GM19395 (cell line): Measurements from ENCODE around the gene MLF1.

ENCODE experiments used
- ATAC-seq: cut with Tn5 transposase; IDR thresholded peaks from one replicate; pipeline ENCODE4 v1.9.1; 2021; ENCODE audit warnings: mild to moderate bottlenecking, moderate library complexity; ENCODE audit not compliant: unreplicated experiment

MLF1 gene

DNA sequence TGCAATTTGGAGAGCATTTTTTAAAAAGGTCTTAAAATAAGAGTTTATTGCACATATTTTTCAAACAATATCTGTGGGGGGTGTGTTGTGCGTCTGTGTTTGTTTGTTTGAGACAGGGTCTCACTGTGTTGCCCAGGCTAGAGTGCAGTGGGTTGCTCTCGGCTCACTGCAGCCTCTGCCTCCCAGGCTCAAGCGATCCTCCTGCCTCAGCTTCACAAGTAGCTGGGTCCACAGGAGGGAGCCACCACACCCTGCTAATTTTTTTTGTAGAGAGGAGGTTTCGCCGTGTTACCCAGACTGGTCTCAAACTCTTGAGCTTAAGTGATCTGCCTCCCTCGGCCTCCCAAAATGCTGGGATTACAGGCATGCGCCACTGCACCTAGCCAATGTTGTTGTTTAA lies 2.7 kb downstream of the MLF1 start:
- no peak for ATAC-seq

DNA sequence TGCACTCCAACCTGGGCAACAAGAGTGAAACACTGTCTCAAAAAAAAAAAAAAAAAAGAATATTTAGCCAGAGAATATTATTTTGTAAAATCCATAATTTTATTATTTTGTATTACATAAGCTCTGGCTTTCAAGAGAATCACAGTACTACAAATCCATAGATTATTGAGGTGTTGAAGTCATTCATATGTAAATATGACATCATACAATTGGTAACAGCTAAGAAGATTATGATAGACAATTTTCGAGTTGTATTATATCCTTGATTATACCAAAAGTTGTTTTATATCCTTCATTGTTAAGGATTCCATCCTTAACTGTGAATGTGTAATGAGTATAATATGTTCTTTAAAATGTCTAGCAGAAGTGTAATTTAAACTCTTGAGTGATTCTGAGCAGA lies 3.7 kb downstream of the MLF1 start:
- ATAC-seq, result no peak

DNA sequence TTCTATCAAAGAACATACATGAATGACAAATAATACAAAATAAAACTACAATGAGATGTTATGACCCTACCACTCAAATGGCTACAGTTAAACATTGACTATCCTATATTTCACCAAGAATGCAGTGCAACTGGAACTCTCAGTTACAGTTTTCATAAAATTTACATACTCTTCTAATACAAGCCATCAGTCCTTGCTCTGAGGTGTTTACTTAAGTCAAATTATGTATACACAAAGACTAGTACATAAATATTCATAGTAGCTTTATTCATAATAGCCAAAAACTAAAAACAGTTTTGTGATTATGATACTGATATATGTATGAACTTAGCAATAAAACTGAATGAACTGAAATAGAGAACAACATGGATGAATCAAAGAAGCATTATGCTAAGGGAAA lies 19.2 kb downstream of the MLF1 start:
- no peak for ATAC-seq

DNA sequence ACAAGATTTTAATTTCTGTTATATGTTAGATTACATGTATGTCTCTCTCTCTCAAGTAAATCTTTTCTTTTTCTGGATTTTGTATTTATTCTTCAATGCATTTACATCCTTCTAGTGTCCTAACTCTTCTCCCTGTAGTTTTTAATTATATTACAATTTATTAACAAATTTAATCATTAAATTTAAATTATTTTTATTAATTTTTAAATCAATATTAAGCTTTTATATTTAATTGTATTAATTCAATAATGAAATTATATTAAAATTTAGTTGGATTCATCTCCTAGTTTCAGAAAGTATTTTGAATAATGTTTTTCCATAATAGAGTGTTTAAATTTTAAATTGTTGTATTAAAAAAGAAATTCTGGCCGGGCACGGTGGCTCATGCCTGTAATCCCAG lies 29.8 kb downstream of the MLF1 start:
- no peak for ATAC-seq

DNA sequence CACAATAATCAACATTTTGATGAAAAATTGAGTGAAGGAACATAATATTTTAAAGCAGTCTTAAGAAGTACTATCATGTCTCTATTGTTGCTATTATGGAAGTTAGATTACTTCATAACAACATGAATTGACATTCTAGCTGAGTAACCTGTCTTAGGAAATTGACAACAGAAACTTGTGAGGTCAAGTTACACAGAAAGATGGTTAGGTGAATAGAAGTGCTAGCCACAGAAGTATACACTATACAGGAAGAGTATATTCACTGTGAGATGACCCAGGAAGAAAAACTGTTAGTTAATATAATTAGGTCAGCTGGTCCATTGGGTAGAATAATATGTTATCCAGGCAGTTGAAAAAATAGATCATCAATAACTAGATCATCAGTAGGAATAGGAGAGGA lies 31.2 kb downstream of the MLF1 start:
- no peak for ATAC-seq

DNA sequence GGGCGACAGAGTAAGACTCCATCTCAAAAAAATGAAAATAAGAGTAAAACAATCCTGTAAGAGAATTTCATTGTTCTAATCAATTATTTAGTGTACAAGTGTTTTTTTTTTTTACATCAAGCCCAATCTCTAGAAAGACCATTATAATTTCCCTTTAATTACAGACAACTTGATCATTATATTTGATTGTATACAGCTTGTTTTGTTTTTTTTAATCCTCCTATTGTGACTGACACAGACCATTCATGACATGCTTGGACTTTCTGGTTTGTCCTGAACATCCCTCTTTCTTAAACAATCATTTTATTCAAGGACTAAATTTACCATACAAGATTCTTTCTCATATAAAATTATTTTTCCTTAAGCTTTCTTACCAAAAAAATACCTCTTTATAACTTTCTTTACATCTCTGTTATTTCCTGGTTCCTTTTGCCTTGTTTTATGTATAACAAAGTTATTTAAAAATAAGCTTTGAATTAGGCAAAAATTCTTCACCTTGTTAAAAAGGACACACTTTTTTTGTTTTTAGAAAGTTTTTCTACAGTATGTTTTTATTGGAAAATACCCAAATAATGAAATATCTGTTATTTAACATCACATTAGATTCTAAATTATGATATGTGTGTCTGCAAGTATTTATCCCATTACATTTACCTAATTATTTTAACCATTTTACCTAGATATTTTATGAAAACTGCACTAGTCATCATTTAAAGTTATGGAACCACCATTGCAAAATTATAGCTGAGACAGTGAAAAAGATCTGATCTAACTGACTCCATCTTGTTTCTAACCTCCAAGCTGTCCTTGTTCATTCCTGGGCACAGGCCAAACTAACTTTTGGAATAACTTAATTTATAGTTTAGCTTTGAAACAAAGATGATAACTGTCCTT lies 47.2 kb downstream of the MLF1 start:
- no peak for ATAC-seq

DNA sequence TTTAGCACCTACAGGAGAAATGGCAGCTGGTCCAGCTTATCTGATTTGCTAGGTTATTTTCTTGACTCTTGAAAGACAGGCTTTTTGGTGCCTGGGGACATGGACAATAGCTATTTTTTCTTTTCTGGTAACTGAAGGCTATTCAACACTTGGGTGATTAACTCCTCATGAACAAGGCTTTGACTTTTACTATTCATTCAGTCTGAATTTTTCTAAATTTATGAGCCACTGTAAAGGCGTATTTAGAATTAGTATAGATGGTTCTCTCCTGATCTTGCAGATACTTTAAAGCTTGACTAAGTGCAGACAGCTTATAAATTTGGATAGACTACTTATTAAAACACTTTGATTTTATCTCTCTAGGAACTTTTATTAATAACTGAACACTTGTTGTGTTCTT lies 54.9 kb downstream of the MLF1 start:
- ATAC-seq, result no peak

DNA sequence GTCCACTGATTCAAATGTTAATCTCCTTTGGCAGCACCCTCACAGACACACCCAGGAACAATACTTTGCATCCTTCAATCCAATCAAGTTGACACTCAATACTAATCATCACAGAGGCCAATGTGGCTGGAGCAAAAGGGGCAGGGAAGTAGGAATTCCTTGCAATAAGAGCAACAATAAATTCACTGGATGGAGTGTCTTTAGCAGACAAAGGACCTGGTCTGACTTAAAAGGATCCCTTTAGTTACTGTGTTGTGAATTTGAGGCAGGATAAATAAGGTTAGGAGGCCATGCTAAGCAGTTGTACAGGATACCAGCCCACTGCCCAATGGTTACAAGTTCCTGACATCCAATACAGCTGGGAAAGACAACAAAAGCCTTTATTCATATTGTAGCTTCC lies 61.0 kb downstream of the MLF1 start:
- no peak for ATAC-seq

DNA sequence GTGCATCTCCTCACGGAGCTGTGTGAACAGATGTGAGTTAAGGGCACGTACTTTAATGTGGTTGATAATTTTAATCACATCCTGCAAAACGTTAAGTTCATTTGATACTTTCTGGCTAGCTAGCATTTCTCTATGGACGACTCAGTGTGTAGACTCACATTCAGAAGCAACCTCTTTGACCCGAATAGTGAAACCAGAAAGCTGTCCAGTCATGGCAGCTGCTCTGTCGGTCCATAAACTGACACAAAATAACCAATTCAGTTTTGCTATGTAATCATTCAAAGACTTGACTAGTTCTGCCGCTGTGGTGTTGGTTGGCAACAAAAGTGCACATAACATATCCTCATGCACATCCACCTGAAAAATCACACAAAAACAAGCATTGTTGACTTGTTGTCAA lies 69.7 kb downstream of the MLF1 start:
- ATAC-seq, result no peak

DNA sequence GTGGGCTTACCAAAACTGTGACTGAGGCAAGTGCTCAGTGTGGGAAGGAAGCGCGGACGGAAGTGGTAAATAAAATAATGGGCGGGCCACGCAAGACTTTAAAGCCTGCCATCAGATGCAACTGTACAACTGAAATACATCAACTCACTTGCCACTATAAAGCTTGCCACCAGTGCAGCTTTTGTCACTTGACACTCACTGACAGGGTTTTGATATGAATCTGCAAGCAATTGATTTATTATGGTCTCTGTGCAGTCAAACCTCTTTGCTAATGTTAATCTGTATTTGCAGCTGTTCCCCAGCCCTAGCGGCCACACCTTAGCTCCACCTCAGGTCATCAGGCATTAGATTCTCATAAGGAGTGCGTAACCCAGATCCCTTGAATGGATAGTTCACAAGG lies 71.0 kb downstream of the MLF1 start:
- ATAC-seq, result no peak

DNA sequence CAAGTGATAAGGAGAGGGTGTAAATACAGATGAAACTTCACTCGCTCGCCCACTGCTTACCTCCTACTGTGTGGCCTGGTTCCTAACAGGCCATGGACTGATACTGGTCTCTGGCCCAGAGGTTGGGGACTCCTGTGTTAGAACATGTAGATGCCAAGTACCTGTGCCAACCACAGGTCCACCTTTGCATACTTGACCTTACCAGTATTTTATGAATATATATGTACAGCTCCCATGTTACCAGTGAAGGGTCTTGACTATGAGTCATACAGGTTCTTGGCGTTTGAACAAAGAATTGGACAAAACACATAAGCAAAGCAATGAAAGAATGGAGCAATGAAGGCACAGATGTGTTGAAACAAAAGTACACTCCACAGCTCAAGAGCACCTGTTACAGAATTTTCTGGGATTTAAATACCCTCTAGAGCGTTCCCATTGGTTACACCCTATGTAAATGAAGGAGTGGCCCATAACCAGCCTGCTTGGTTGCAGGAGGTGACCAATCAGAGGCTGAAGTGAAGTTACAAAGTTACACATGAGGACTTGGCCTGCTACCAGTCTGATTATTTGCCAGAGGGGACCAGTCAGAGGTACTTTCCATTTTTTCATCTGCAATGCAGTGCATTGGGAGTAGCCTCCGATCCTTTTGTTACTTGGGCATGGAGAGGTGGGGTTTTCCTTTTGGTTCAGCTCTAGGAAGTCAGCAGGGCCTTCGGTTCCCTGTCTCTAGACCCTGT lies 71.6 kb downstream of the MLF1 start:
- ATAC-seq, result no peak

DNA sequence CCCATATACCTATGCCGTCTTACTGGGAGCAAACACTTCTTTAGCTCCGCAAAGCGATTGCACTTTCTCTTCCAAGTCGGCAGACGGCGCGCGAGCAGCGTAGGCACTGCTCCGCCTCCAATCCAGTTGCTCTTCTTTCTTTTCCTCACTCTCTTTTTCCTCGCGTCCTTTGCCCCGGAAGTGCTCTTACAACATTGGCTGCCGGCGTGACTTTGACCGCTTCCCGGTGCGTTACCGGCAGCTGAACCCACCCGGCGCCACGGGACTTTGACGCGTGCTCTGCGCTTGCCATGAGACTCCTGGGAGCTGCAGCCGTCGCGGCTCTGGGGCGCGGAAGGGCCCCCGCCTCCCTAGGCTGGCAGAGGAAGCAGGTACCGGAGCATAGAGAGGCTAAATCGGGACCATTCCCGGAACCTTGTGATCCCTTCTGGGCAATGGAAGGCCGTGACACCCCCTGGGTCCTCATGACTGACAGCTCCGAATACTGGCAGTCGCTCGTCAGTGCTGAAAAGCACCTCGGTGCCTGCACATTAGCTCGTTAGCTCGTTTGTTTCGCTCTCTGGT lies 73.4 kb downstream of the MLF1 start, which contains the start of gene GFM1:
TSS of gene GFM1 (plus strand) at position 183 of the 564 bp plus-strand sequence. CDS start at position 291, 108 bp downstream.
- peak; percentile 99 for ATAC-seq

DNA sequence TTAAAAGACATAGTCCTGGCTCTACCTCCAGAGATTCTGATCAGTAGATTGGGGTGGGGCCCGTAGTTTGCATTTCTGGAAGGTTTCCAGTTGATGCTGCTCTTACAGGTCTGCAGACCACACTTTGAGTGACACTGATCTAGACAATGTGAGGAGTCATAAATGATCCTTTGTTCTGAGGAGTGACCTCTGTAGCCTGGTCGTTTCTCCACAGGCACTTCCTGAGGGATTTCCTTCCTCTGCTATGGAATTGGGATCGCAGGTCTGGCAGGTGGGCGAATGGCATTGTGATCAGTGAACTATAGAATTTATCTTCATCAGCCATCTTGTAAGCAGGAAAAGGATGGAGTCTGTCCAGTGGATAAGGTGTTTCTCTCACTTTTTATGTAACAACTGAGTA lies 78.8 kb downstream of the MLF1 start:
- ATAC-seq, result no peak

DNA sequence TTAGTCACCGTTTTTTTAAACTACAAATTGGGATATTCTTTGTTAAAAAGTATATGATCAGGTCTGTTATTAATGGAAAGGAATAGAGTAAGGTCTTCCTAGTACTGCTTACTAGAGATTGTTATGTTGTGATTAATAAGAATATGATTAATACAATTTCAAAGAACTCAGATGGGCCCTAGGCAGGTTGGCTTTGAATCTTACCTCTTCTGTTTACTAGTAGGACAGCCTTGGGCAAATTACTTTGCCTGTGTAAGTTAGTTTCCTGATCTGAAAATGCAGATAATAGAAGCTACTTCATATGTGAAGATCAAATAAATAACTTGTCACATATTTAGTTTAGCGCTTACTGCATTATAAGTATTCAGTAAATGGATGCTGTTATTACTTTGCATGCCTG lies 80.2 kb downstream of the MLF1 start:
- ATAC-seq, result no peak

DNA sequence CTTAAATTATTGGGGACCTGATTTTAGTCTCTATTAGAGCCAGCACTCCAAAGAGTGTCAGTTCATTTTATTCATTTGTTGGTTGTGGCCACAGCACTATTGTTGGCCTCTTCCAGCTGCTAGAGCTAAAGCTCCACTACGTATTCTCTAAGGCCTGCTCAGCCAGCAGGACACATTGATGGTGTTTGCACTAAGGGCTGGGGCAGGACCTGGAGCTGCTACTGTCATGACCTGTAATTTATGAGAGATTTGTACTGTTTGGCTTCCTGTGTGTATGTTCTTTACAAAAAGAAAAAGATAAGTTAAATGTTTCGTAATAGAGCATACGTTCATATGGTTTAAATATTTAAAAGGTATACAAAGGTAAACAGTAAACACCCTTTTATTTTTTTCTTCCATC lies 81.5 kb downstream of the MLF1 start:
- no peak for ATAC-seq
